ENCODE measurements around the gene PRDM4. TPM values are rescaled to one million over a fixed set of nuclear protein-coding genes. Genes with fewer than 3 reads are reported as not detected.

Gene PRDM4
- total and polyA plus RNA-seq, 2 of the 4 experiments (the other 2 are of a cell fraction): 20.1 to 26.7 TPM

- Histone ChIP-seq H3K27me3 (ENCODE audit: control insufficient read depth, insufficient read depth, low read length) (no peaks in the 10 kb centered on the region), H2BK20ac (ENCODE audit: low read depth, low read length) (no peak overlapping the region), H3K36me3 (ENCODE audit: control insufficient read depth, insufficient read depth, low read length) (peaks cover 27% of the 10 kb centered on the region), H3K14ac (replicated peaks; ENCODE audit: low read depth, low read length) (no peak overlapping the region), H3K18ac (ENCODE audit: low read depth, low read length) (no peak overlapping the region), H2BK5ac (ENCODE audit: low read depth, low read length, poor library complexity, severe bottlenecking) (no peak overlapping the region), H3K56ac (ENCODE audit: extremely low read depth, insufficient read depth, low read length) (no peak overlapping the region), H3K9me1 (ENCODE audit: insufficient read depth, low read length) (peaks cover 3% of the 10 kb centered on the region; the same call in 1 of the 2 replicates), H4K20me1 (ENCODE audit: insufficient read depth, low read length) (no peaks in the 10 kb centered on the region), H3K4me1 (ENCODE audit: control insufficient read depth, insufficient read depth, low read length) (no peaks in the 10 kb centered on the region), H3K9ac (ENCODE audit: low read depth, low read length) (no peak overlapping the region), H3K9me3 (ENCODE audit: control insufficient read depth, insufficient read depth, low read length) (no peaks in the 10 kb centered on the region), H3K4me3 (ENCODE audit: insufficient read depth, low read depth, low read length) (no peak overlapping the region), H4K5ac (ENCODE audit: low read depth, low read length) (no peak overlapping the region), H3K4me2 (ENCODE audit: low read depth, low read length) (no peak overlapping the region), H3K27ac (ENCODE audit: insufficient read depth, low read length) (no peak overlapping the region), H4K91ac (ENCODE audit: insufficient read depth, low read depth, low read length) (no peak overlapping the region), H2AFZ (replicated peaks; ENCODE audit: low read length, poor library complexity) (no peak overlapping the region), H2AK5ac (ENCODE audit: low read depth, low read length) (no peak overlapping the region), H3K4ac (ENCODE audit: low read depth, low read length) (no peak overlapping the region), H2BK15ac (ENCODE audit: low read depth, low read length) (no peak overlapping the region), H2AK9ac (replicated peaks; ENCODE audit: low read depth, low read length, poor library complexity) (no peak overlapping the region), H3K79me1 (ENCODE audit: low read depth in 1 of 2, low read length in 2 of 2) (no peaks in the 10 kb centered on the region), H3K23ac (ENCODE audit: low read depth, low read length) (no peak overlapping the region), H4K8ac (ENCODE audit: low read depth in 2 of 2, low read length in 2 of 2) (no peak overlapping the region), H2BK120ac (ENCODE audit: low read depth, low read length) (no peak overlapping the region)
- ATAC-seq (ENCODE audit: low read depth) (no peak; the same call in 1 of the 2 replicates), DNase-seq (peak; percentile 3)
- CTCF ChIA-PET: no interaction called here
- POLR2A ChIA-PET (ENCODE audit: unreplicated experiment): no interaction called here
- intact Hi-C loops (cut with micrococcal nuclease) (no loop called here), dilution Hi-C loops (cut with HindIII; ENCODE audit: low sequenced_read_pairs, unreplicated experiment) (no loop called here), in situ Hi-C loops (cut with MboI; ENCODE audit: low sequenced_read_pairs) (no loop called here)
- BruUV-seq (replicated peaks): no TSS peak
- no peak for TF ChIP-seq RAD21 (IDR thresholded peaks at IDR 0.05; ENCODE audit: low read length)
- no peak for TF ChIP-seq FOS (IDR thresholded peaks at IDR 0.05; ENCODE audit: low read depth, low read length)
- no peak for TF ChIP-seq ELK1 (IDR thresholded peaks at IDR 0.05; ENCODE audit: borderline replicate concordance, low read depth, low read length)
- no peak for TF ChIP-seq BHLHE40 (IDR thresholded peaks at IDR 0.05; ENCODE audit: low read depth, low read length)
- TF ChIP-seq SMC3 (IDR thresholded peaks at IDR 0.05; ENCODE audit: low read depth, low read length): no peak
- no peak for TF ChIP-seq MAZ (IDR thresholded peaks at IDR 0.05; ENCODE audit: borderline replicate concordance, low read depth, low read length)
- no peak for TF ChIP-seq MXI1 (IDR thresholded peaks at IDR 0.05; ENCODE audit: borderline replicate concordance, low read depth, low read length)
- TF ChIP-seq MAFK (IDR thresholded peaks at IDR 0.05; ENCODE audit: low read depth, low read length): no peak
- no peak for TF ChIP-seq CTCF (conservative IDR thresholded peaks at IDR 0.05; ENCODE audit: low read depth, low read length)
These were observed 45.2 kb downstream of the PRDM4 start for GRCh38 chr12:107715780-107716179.
